ENCODE results near the gene FBXO5.
"Not testable (repeated sequence)": the region's sequence is repeated elsewhere in the genome, so short reads cannot be mapped to it uniquely, and the experiment has no call there.

Gene FBXO5

DNA sequence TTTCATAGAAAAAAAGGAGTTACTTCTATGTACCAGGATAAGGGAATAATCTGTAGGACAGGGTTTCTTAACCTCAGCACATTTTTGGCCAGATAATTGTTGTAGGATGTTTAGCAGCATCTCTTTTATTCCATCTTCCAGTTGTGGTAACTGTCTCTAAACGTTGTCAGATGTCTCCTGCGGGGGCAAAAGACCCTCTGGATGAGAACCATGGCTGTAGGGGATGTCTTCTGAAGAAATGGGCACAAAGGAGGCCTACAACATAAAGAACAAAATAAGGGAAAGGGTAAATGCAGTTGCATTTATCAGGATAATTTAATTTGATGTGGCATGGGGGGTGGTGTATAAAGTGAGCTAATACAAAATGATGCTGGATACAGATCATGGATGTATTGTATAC lies 4.1 kb upstream of the FBXO5 start:
- no peak for DNase-seq

DNA sequence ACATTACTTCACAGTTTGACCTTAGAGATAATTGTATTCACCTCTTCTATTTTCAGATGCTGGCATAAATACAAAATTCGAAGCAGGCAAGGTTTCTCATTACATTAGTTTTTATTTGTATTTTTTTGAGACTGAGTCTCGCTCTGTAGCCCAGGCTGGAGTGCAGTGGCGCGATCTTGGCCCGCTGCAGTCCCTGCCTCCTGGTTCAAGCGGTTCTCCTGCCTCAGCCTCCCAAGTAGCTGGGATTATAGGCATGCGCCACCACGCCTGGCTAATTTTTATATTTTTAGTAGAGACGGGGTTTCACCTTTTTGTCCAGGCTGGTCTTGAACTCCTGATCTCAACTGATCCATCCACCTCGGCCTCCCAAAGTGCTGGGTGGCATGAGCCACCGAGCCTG lies 2.5 kb upstream of the FBXO5 start:
- not testable (repeated sequence) for DNase-seq

DNA sequence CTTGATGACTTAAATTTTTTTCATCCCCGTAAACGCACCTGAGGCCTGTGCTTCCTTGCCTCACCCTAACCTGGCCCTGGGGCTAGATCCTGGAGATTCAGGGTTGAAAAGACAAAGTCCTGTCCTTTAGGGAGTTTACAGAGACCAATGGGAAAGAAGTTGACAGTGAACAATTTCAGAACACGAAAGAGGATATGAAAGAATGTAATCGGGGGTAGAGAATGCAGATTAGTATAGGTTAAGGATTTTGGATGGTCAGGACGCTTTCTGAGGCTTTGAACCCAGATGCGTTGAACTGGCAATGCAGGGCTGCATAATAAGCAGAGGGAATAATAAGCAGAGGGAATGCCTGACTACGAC lies 1.7 kb upstream of the FBXO5 start:
- no peak for DNase-seq

DNA sequence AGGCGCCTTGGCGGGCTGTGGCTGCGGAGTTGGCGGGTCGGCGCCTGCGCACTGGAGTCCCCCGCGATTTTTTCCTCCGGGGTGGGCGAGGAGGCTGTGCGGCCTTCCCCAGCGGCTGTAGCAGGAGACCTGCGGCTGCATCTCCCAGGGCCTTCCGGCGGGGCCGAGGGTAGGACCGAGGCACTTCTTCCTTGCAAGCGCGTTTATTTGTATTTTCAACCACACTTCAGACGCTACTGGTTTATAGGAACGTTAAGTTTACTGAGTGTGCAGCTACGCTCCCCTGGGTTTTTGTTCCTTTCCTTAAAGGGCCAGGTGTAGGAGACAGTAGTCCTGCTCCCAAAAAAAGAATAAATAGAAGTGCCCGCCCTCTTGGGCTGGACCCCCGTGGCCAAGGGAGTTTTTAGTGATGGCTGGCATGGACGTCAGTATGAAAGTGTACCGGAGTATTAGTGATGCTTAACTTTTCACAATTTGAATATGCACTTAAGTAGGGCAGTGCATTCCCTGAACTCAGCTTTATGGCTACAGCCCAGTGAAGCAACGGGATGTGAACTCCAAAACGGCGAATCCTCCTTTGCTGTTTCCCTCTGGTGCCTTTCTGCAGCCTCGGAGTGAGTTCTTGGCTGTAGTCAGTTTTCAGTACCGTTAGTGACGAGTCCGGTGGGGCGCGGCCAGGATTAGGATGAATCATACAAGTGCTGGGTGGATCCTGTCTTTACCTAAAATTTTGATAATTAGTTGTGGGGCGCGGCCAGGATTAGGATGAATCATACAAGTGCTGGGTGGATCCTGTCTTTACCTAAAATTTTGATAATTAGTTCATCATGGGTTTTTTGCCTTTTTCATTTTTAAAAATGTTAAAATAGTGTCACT lies 1.0 kb upstream of the FBXO5 start:
- peak; percentile 19 for DNase-seq

DNA sequence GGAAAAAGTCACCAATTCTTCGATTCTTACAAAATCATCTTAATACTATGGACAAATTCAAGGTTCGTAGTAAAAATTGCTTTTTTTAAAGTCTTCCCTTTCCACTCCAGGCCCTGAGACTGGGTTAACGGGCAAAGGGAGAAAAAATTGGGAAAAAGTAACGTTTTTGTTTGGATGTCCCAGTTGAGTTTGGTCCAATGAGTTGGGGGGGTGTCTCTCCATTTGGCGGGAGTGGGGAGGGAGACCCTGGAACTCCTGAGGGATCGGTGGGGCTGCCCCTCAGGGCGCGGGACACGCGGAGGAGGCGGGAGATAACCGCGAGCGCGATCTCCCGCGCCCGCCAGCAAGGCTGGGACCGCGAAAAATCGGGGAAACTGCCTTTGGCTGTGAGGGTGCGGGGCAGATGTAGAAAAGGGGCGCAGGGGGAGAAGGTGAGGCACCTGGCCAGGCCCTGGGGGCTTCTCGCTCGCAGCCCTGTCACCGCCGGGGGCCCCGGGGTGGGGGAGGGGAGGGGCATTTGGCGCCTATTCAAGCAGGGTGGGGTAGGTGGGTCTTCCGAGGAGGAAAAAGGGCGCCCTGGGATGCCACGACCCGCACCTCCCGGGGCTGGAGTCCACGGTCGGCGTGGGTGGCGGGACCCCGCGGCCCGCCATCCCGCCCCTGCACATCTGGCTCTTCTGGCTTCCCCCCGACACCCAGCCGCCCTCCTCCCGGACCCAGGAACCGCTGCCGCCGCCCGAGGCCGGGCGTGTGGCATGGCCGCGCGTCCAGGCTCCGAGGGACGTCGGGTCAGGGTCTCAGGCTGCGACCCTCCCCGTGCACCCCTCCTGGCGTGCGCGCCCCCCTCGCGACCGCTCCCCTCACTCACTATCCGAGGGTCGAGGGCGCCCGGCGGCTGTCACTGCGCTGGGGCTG lies 595 bp downstream of the FBXO5 start:
- DNase-seq: no peak

DNA sequence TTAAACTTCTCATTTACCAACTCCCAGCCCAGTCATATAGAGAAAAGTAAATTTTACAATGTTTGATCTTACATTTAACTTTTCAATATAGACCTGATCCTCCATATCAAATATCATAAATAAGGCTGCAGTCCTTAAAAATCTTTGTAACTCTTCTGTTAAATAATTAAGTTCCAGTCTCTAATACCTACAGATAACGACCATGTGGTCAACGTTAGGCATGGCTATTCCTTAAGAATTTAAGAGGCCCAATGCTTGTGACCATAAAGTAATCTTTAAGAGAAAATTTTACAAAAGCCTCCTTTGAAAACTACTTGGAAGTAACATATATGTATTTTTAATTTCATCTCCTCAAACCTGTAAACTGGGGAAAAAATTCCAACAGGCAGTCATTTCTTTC lies 1.6 kb downstream of the FBXO5 start:
- DNase-seq: no peak

DNA sequence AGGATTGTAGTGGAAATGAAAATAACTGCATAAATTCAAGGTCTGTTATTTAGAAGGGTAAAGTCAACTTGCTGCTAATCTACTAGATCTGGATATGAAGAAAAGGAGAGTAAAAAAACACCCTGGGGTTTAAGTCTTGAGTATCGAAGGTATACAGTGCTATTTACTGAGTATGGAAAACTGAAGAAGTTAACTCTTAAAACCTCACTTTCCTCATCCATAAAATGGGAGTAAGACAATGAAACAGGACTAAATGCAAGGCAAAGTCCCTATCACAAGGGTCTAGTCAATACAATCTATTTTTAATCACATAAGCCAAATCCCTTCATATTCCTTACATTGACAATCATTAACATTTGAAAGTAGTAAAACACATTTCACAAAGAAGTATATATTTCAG lies 2.2 kb downstream of the FBXO5 start:
- DNase-seq: no peak

DNA sequence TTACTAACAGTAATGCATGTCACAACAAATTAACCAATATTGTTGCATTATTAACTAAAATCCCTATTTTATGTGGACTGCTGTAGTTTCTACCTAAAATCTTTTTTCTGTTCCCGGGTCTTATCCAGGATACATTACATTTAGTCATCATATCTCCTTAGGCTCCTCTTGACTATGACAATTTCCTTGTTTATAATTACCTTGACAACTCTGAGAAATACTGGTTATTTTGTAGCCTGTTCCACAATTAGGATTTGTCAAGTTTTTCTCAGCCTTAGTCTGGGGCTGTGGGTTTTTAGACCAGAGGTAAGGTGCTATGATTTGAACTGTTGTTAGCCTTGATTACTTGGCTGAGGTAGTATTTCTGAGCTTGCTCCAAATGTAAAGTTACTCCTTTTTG lies 3.7 kb downstream of the FBXO5 start:
- DNase-seq: no peak

DNA sequence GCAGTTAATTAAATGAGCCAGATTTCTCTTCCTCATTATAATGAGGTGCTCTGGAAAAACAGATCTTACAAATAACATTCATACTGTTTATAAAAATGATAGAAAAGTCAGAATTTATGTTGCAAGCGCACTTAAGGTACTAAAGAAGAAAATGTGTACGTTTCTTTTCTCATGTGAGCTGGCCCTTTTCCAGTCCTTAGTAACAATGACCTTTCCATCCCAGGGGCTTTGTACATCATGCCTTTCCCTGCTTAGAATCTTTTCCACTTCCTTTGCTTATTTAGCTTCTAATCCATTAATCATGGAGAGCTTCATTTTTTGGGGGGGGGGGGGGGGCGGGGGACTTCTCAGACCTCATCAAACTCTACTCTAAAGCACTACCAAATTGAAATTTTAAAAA lies 4.8 kb downstream of the FBXO5 start:
- no peak for DNase-seq

DNA sequence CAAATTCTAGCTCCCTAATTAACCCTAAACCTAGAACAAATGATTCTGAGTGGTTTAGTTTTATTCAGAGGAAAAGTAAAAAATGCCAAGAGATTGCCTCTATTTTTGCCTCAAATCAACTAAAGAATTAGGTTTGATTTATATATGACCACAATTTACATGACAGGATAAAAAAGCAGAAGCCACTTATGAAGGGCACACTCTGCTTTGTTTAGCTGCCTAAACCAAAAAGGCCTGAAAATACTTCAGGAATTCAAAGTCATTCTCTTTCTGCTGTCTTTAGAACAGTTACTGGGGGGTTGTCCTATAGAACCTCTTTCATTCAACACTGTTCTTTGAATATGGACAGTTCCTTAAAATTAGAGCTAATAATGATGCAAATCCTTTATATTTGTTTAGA lies 5.3 kb downstream of the FBXO5 start:
- DNase-seq: no peak

DNA sequence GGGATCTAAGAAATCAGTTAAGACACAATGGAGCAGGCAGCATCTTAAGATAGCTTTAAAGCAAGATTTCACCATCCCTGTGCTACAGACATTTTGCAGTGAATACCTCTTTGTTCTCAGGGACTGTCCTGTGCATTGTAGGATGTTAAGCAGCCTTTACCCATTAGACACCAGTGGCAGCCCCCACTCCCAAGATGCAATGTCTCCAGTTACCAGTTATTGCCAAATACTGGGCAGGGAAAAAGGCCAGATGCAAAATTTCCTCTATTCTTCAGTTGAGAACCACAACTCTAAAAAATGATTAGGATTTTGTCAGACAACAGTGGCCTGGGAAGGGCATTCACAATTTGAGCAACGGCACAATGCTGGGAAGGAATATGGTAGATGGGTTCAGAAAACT lies 6.1 kb downstream of the FBXO5 start:
- no peak for DNase-seq

DNA sequence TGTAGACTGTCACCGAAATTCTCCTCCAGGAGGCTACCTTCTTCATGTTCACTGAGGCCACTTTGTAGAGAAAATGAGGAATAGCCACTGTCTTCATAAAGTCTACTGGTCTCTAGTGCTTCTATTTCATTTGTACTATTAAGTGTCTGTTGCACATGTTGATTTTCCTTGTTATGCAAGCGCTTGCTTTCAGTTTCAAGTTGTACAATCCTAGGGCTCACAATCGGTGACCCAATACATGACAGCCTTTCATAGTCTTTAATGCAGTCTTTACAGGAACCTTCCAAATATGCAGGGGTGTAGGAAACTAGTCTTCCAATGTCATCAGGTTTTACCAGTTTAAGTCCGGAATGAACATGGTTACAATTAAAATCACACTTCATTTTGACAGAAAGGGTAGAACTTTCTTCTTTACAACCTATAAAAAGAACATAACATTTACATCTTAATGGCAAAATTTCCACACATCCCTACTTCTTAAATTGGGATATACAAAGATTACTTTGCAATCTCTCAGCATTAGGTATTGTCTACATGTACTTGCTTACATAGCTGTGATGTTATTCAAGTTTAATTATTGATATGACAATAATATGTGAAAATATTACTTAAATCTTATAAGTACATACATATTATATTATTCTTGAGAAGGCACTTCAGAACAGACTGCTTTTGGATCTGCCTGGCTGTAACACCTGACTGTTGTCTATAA lies 7.5 kb downstream of the FBXO5 start:
- DNase-seq: no peak

DNA sequence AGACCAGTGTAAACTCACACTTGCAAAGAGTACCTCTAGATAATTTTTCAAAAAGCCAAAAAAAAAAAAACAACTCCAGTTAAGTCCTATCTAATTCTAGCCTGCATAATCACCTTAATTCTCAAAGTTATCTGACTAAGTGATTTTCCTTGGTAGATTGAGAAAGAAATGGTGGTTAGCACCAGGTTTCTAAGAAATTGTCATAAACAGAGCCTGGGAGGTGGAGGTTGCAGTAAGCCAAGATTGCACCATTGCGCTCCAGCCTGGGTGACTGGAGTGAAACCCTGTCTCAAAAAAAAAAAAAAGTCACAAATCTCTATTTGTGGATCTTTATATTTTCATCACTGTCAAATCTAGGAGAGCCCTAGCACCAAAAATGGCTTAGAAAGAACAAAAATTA lies 8.9 kb downstream of the FBXO5 start:
- no peak for DNase-seq

DNA sequence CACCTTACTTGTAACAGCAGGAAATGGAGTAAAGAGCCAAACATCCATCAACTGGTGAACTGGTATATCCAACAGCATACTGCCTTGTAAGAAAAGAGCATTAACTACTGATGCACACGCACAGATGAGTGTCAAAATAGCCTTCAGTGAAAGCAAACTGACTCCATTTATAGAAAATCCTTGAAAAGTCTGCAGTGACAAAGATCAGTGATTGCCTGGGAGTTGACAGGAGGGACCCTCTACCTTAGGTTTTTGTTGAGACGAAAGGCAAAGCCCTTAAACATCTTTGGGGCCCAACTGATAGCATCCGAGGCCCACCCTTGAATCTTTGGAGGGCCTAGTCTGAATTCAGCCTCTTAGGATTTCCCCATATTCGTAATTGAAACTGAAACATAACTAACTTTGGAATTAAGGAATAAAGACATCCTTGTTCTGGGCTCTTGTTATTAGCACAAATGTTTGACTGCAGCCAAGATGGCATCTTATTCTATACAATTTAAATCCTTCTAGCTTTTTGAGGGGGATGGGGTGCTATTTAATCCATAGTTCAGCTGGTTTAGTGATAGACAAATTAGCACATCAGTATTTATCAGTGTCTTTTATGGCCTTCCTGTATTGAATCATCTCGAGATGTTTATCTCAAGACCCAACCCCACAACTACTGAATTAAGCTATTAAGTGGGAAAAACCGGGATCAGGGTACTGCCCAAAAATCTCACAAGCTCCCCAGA lies 13.0 kb downstream of the FBXO5 start:
- no peak for DNase-seq

DNA sequence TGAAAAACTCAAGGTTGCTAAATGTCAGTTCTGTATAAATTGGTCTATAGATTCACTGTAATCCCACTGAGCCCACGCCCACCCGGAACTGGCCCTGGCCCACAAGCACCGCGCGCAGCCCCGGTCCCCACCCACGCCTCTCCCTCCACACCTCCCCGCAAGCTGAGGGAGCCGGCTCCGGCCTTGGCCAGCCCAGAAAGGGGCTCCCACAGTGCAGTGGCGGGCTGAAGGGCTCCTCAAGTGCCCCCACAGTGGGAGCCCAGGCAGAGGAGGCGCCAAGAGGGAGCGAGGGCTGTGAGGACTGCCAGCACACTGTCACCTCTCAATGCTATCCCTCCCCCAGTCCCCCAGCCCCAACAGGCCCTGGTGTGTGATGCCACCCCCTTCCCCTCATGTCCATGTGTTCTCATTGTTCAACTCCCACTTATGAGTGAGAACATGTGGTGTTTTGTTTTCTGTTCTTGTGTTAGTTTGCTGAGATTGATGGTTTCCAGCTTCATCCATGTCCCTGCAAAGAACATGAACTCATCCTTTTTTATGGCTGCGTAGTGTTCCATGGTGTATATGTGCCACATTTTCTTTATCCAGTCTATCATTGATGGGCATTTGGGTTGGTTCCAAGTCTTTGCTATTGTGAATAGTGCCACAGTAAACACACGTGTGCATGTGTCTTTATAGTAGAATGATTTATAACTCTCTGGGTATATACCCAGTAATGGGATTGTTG lies 16.5 kb downstream of the FBXO5 start:
- not testable (repeated sequence) for DNase-seq

DNA sequence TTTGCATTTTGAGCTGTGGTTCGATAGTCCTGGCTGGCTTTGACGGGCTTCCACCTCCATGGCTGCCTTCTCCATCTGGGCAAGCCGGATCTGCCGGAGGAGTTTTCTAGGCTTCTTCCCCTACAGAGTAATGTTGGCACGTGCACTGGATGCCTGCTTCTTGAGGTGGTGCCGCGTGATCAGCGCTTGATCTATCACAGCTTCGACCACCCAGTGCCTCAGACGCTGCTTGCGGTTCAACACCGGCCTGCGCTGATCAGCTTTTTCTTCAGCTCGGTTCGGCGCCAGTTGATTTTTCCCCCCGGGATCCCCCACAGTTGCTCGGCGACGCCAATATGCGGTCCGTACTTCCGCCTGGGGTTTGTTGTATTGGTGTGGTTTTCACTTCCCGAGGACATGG lies 23.5 kb downstream of the FBXO5 start:
- DNase-seq: no peak

DNA sequence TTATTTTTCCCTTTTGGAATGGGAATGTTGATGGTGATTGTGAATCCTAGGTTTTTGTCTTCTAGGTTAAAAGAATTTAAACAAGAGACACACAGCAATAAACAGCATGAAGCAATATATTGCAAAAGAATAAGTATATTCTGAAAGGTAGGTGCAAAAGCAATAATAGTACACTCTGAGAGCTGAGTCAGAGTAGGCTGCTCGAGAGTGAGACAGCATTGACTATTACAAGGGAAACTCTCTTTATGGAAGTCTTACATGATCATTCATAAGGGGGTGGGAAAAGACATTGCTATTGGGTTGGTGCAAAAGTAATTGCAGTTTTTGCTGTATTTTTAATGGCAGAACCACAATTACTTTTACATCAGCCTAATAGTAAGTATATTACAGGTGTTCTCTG lies 25.0 kb downstream of the FBXO5 start:
- DNase-seq: no peak

DNA sequence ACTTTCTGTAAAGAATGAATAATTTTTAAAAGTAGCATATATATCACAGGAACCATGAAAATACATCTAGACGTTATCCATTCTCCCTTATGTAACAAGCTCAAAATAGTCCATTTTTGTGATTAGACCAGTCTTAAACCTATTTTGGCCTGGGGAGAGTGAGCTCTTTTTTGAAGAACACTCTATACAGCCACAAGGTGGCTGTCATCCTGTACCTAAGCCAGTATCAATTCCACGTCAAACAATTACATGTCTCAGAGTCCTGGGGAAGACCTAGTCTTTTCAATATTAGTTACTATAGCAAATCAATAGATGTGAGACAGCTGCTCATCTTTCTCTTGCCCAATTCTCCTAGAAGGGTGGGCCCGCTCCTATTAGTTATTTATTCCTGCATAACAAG lies 28.4 kb downstream of the FBXO5 start:
- DNase-seq: no peak

DNA sequence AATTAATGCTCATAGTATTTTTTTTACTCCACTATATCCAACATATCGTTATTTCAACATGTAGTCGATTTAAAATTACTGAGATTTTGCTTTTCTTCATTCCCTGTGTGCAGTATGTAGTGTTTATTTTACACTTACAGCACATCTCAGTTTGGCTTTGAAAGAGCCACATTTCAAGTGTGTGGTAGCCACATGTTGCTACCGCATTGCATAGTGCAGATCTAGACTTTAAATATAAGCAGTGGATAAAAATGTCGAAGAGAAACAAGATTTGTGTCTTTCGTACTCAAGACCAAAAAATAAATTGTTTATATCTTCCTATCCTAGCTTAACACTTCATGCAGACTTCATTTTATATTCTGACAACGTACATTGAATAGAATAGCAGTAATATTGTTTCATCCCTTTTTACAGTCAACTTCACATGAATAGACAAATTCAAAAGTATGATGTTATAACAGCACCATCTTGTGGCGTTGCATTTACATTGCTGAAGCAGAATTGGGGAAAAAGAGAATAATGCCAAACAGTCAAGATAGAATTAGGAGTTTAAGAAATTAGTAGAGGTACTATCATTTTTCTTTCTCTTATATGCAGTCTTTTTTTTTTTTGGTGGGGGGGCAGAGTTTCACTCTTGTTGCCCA lies 29.9 kb downstream of the FBXO5 start:
- DNase-seq: no peak

DNA sequence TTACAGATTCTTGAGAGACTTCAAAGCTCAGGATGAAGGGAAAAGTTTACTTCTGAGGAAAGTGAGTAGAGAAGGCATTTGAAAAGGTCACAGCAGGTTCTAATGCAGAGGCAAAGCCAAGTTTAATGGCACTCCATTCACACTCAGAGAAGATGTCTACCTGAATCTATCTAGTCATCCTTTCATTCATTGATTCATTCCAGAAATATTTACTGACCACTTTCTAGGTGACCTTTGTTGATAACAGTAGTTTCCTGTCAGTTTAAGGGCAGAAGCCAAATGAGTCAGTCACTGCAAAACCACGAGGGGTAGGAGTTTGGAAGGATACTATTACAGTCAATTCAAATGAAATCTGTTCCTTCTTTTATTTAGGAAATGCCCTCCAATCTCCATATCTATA lies 30.8 kb downstream of the FBXO5 start:
- DNase-seq: no peak

DNA sequence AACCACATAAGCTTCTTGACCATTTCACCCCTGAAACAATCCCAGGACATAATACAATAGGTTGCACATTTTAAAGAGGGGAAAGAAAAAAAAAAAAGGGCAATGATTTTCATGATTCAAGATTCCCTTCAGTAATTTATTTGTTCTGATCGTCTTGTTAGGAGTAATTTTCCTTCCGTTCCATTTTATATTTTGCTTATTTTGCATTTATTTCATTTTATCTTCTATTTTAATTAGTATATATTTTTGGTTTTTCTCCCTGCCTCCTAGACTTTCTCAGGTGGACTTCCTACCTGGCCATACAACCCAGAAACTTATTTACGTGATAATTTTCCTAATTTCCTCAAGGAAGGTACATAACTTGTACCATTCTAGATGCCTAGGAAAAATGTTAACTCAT lies 32.6 kb downstream of the FBXO5 start:
- no peak for DNase-seq
